Measurements from ENCODE around the gene RAVER2. TPM values are rescaled to one million over a fixed set of nuclear protein-coding genes. Genes with fewer than 3 reads are reported as not detected.

The RAVER2 gene
- total RNA-seq, 1 experiment from 2014 or later, result 11.4 TPM

DNA sequence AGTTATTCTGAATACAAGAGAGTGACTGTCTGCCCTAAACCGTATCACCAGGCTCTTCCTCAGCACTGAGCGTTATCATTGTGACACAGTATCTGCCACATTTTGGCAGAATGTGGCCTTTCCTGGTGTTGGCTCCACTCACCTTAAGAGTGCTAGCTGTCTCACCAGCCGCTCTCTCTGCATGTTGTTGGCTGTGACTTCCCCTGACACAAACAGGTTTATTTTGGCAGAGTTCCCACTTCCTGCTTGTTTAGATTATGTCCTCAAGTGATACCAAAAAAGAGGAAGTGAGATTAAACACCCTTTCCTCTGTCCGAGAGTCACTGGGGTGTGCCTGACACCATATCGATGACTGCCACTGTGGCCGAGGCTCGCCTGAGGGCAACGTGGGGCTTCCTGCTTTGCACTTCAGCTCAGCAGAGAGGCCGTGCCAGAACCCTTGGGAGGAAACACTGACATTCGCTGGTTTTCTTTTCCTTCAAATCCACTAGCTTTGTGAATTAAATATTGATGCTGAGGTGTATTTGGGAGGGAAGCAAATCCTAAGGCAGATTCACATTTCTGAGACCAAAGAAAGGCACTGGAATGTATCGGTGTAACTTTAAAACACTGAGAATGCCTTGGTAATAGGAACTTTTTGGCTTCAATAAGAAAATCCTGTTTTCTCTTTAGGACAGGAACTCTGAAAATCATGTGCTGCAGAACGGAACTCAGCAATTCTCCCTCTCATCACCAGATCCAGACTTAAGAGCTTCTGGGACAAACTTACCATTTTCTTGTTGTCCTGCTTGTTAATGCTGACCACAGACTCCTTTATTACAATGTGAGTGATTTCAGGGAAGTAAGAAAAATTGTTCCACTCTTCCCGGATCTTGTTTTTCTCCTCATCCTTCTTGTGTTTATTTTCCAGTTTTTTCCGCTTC is 119.4 kb downstream of the RAVER2 start:
- Histone ChIP-seq H3K27ac (ENCODE audit: low read length) (peak overlapping the region; percentile 44), H3K9me3 (ENCODE audit: low read length) (no peaks in the 10 kb centered on the region), H3K9ac (ENCODE audit: low read length) (no peak overlapping the region), H2AFZ (ENCODE audit: low read length) (no peak overlapping the region), H4K20me1 (ENCODE audit: low read length) (no peaks in the 10 kb centered on the region), H3K4me3 (ENCODE audit: low read length) (no peak overlapping the region), H3K27me3 (ENCODE audit: low read length) (no peaks in the 10 kb centered on the region), H3F3A (ENCODE audit: low read length, unreplicated experiment) (no peaks in the 10 kb centered on the region), H3K4me1 (ENCODE audit: insufficient read depth, low read length) (peaks cover 17% of the 10 kb centered on the region), H3K36me3 (ENCODE audit: low read depth, low read length) (peaks cover 5% of the 10 kb centered on the region; the same call in 1 of the 2 replicates), H3K4me2 (ENCODE audit: low read length) (peak overlapping the region; percentile 6), H3K9me2 (replicated peaks; ENCODE audit: low read length) (no peaks in the 10 kb centered on the region), H3K79me2 (ENCODE audit: low read length) (no peaks in the 10 kb centered on the region)
- ChIA-PET POLR2A (ENCODE audit: unreplicated experiment) (no interaction called here), CTCF (interaction anchor here (0.5 kb wide), 1 partner anchor 79 kb away, joined by 3 read pairs; no protein-coding TSS in a partner anchor)
- no TSS peak for BruUV-seq (replicated peaks)
- DNase-seq (peak; percentile 84), ATAC-seq (peak; percentile 90)
- intact Hi-C loops (cut with micrococcal nuclease), result loop anchor here (5.0 kb wide), 1 partner anchor 178 kb away; no protein-coding TSS in a partner anchor
- TF ChIP-seq, protein P1, sequence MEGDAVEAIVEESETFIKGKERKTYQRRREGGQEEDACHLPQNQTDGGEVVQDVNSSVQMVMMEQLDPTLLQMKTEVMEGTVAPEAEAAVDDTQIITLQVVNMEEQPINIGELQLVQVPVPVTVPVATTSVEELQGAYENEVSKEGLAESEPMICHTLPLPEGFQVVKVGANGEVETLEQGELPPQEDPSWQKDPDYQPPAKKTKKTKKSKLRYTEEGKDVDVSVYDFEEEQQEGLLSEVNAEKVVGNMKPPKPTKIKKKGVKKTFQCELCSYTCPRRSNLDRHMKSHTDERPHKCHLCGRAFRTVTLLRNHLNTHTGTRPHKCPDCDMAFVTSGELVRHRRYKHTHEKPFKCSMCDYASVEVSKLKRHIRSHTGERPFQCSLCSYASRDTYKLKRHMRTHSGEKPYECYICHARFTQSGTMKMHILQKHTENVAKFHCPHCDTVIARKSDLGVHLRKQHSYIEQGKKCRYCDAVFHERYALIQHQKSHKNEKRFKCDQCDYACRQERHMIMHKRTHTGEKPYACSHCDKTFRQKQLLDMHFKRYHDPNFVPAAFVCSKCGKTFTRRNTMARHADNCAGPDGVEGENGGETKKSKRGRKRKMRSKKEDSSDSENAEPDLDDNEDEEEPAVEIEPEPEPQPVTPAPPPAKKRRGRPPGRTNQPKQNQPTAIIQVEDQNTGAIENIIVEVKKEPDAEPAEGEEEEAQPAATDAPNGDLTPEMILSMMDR (conservative IDR thresholded peaks at IDR 0.05; ENCODE audit: low read depth, low read length), result no peak
- TF ChIP-seq EZH2phosphoT487 (IDR thresholded peaks at IDR 0.05; ENCODE audit: borderline replicate concordance, low read length) (no peak), EZH2 (IDR thresholded peaks at IDR 0.05; ENCODE audit: low read length, unreplicated experiment) (no peak)

DNA sequence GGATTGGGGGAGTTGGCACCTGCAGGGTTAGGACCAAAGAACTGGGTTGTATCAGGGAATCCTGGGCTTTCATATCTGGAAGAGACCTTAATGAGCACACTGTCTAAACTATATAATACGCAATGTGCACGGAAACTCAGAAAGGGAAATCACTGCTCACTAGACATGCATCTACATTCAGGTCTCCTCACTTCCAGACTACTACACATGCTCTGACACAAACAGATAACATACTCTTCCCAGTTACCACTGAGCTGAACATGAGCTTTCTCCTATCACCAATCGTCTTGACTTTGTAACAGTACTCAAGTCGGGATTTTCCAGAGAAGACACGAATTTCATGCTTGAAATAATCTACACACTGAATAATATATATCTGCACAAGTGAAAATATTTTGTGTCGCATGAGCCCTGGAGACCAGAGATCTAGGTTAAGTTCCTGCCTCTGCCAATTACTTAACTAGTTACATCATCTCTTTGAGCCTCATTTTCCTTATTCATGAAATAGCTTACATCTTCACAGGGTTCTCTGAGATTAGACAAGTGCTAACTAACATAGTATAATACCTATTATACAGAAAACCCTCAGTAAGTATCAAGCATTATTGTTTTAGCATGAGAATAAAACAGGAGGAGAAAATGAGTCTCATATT is 120.4 kb downstream of the RAVER2 start:
- DNase-seq (no peak), ATAC-seq (no peak)
- no peaks in the 10 kb centered on the region for H3K9me2 ChIP-seq (replicated peaks; ENCODE audit: low read length)
- intact Hi-C loops (cut with micrococcal nuclease), result no loop called here
- no peak overlapping the region for H2AFZ ChIP-seq (ENCODE audit: low read length)
- no peaks in the 10 kb centered on the region for H3K79me2 ChIP-seq (ENCODE audit: low read length)
- no peak overlapping the region for H3K4me3 ChIP-seq (ENCODE audit: low read length)
- no peaks in the 10 kb centered on the region for H3F3A ChIP-seq (ENCODE audit: low read length, unreplicated experiment)
- no peak overlapping the region for H3K4me2 ChIP-seq (ENCODE audit: low read length)
- H3K27me3 ChIP-seq (ENCODE audit: low read length), result no peaks in the 10 kb centered on the region
- H4K20me1 ChIP-seq (ENCODE audit: low read length), result no peaks in the 10 kb centered on the region
- CTCF ChIA-PET, result no interaction called here
- no peak overlapping the region for H3K9ac ChIP-seq (ENCODE audit: low read length)
- H3K4me1 ChIP-seq (ENCODE audit: insufficient read depth, low read length), result peaks cover 17% of the 10 kb centered on the region
- no peaks in the 10 kb centered on the region for H3K9me3 ChIP-seq (ENCODE audit: low read length)
- TF ChIP-seq, protein P1 (conservative IDR thresholded peaks at IDR 0.05; ENCODE audit: low read depth, low read length), result no peak
- TF ChIP-seq EZH2 (IDR thresholded peaks at IDR 0.05; ENCODE audit: low read length, unreplicated experiment) (no peak), EZH2phosphoT487 (IDR thresholded peaks at IDR 0.05; ENCODE audit: borderline replicate concordance, low read length) (no peak)
- no TSS peak for BruUV-seq (replicated peaks)
- no peak overlapping the region; the same call in 1 of the 2 replicates for H3K27ac ChIP-seq (ENCODE audit: low read length)
- H3K36me3 ChIP-seq (ENCODE audit: low read depth, low read length), result peaks cover 5% of the 10 kb centered on the region; the same call in 1 of the 2 replicates
- POLR2A ChIA-PET (ENCODE audit: unreplicated experiment), result no interaction called here
